Ishikawa (cell line): ENCODE measurements around the gene ADGRE1.

Source experiments
- CEBPB ChIP-seq: IDR thresholded peaks from 2 replicates; pipeline ENCODE4 v1.6.1; 2012
- CREB1 ChIP-seq: IDR thresholded peaks from 2 replicates; pipeline ENCODE4 v1.6.1; 2012; ENCODE audit warnings: low read depth
- EGR1 ChIP-seq: IDR thresholded peaks from 2 replicates; pipeline ENCODE4 v1.6.1; 2012
- EP300 ChIP-seq: IDR thresholded peaks from 2 replicates; pipeline ENCODE4 v1.6.1; 2012; ENCODE audit warnings: borderline replicate concordance
- FOXM1 ChIP-seq: IDR thresholded peaks from 2 replicates; pipeline ENCODE4 v1.6.1; 2012; ENCODE audit warnings: low read depth, borderline replicate concordance
- NFIC ChIP-seq: IDR thresholded peaks from 2 replicates; pipeline ENCODE4 v1.6.1; 2012
- RAD21 ChIP-seq: IDR thresholded peaks from 2 replicates; pipeline ENCODE4 v1.6.1; 2012; ENCODE audit warnings: low read depth
- TAF1 ChIP-seq: IDR thresholded peaks from 2 replicates; pipeline ENCODE4 v1.6.1; 2012; ENCODE audit warnings: low read depth, mild to moderate bottlenecking
- TCF12 ChIP-seq: IDR thresholded peaks from 2 replicates; pipeline ENCODE4 v1.6.1; 2012; ENCODE audit warnings: low read depth
- TEAD4 ChIP-seq: IDR thresholded peaks from 2 replicates; pipeline ENCODE4 v1.6.1; 2012
- YY1 ChIP-seq: IDR thresholded peaks from 2 replicates; pipeline ENCODE4 v1.6.1; 2012; ENCODE audit warnings: low read depth
- ZBTB7A ChIP-seq: IDR thresholded peaks from 2 replicates; pipeline ENCODE4 v1.6.1; 2012; ENCODE audit warnings: low read depth
- TF ChIP-seq, protein P1 (sequence below): IDR thresholded peaks from 2 replicates; pipeline ENCODE4 v1.6.1; 2012; ENCODE audit warnings: low read depth, mild to moderate bottlenecking
- TF ChIP-seq, protein P2 (sequence below): IDR thresholded peaks from 2 replicates; pipeline ENCODE4 v1.6.1; 2012
- TF ChIP-seq, protein P3 (sequence below): IDR thresholded peaks from 2 replicates; pipeline ENCODE4 v1.6.1; 2012

ADGRE1 gene

DNA sequence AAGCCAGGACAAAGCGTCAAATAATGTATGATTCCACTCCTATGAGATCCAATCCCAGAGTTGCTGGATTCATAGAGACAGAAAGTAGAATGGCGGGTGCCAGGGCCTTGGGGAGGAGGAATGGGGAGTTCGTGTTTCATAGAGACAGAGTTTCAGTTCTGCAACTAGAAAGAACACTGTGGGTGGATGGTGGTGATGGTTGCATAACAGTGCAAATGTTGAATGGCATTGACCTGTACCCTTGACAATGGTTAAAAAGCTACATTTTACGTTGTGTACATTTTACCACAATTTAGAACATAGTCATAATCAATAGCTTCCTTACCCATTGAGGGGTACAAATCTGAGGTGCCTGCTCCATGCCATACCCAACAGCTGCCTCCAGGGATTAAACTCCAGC lies 100.5 kb downstream of the ADGRE1 start:
- TF ChIP-seq RAD21 (no peak), ZBTB7A (no peak), TAF1 (no peak), CREB1 (no peak), EP300 (no peak), YY1 (no peak), NFIC (no peak), CEBPB (no peak)
- TF ChIP-seq, protein P1, sequence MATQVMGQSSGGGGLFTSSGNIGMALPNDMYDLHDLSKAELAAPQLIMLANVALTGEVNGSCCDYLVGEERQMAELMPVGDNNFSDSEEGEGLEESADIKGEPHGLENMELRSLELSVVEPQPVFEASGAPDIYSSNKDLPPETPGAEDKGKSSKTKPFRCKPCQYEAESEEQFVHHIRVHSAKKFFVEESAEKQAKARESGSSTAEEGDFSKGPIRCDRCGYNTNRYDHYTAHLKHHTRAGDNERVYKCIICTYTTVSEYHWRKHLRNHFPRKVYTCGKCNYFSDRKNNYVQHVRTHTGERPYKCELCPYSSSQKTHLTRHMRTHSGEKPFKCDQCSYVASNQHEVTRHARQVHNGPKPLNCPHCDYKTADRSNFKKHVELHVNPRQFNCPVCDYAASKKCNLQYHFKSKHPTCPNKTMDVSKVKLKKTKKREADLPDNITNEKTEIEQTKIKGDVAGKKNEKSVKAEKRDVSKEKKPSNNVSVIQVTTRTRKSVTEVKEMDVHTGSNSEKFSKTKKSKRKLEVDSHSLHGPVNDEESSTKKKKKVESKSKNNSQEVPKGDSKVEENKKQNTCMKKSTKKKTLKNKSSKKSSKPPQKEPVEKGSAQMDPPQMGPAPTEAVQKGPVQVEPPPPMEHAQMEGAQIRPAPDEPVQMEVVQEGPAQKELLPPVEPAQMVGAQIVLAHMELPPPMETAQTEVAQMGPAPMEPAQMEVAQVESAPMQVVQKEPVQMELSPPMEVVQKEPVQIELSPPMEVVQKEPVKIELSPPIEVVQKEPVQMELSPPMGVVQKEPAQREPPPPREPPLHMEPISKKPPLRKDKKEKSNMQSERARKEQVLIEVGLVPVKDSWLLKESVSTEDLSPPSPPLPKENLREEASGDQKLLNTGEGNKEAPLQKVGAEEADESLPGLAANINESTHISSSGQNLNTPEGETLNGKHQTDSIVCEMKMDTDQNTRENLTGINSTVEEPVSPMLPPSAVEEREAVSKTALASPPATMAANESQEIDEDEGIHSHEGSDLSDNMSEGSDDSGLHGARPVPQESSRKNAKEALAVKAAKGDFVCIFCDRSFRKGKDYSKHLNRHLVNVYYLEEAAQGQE: no peak

DNA sequence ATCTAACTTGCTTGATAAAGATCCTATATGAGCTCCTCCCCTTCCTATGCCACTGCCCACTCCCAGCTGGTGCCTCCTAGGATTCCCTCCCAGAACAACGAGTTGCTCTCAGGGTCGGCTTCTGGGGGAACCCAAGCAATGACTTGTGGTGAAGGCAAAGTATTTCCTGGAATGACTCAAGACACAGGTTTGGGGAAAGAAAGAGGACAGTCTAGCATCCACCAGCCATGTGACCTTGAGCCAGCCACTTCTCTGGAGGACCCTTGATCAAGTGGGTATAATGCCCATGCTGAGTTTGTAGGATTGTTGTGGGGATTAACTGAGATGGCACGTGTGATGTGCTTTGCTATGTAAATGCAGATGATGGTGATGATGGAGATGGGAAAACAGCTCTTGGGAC lies 100.9 kb downstream of the ADGRE1 start:
- no peak for TF ChIP-seq ZBTB7A
- no peak for TF ChIP-seq CREB1
- no peak for TF ChIP-seq EP300
- no peak for TF ChIP-seq TEAD4
- TF ChIP-seq FOXM1: no peak
- TF ChIP-seq EGR1: no peak
- TF ChIP-seq TAF1: no peak
- no peak for TF ChIP-seq NFIC
- TF ChIP-seq TCF12: no peak
- no peak for TF ChIP-seq CEBPB
- TF ChIP-seq, protein P2, sequence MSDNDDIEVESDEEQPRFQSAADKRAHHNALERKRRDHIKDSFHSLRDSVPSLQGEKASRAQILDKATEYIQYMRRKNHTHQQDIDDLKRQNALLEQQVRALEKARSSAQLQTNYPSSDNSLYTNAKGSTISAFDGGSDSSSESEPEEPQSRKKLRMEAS: no peak
- TF ChIP-seq RAD21: no peak
- TF ChIP-seq, protein P3, sequence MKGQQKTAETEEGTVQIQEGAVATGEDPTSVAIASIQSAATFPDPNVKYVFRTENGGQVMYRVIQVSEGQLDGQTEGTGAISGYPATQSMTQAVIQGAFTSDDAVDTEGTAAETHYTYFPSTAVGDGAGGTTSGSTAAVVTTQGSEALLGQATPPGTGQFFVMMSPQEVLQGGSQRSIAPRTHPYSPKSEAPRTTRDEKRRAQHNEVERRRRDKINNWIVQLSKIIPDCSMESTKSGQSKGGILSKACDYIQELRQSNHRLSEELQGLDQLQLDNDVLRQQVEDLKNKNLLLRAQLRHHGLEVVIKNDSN: no peak
- no peak for TF ChIP-seq YY1
- TF ChIP-seq, protein P1: no peak
